H1 (cell line): Measurements from ENCODE around the gene EVPL. TPM values are rescaled to one million over a fixed set of nuclear protein-coding genes. Genes with fewer than 3 reads are reported as not detected.

Source experiments
- CTCF ChIA-PET: fragments of 300-600 bp; sonication (Branson Sonifier 250); formaldehyde crosslinking; loops from one replicate; lab custom pipeline; 2021; ENCODE audit not compliant: partially characterized antibody; lab: Charles Lee
- POLR2A ChIA-PET: fragments of 300-600 bp; sonication (Branson Sonifier 250); formaldehyde crosslinking; loops from one replicate; lab custom pipeline; 2021; ENCODE audit warnings: inconsistent platforms; ENCODE audit not compliant: partially characterized antibody; lab: Charles Lee
- DNase-seq, 2 experiments: peaks; one replicate each; pipeline versions ENCODE4 v3.0.0 to v3.0.0-alpha.2; 2010 to 2022; ENCODE audit warnings: low spot score in 2 of 2, low read depth in 1 of 2, mixed read lengths in 1 of 2
- FAIRE-seq: peaks from 2 replicates; lab custom pipeline; 2011; peaks lifted over from hg19 to GRCh38; lab: Jason Lieb, UNC
- H2AFZ ChIP-seq: 2 replicates; pipeline ENCODE4 v1.8.1; 2012; ENCODE audit warnings: low read length, inconsistent platforms
- H2AK5ac ChIP-seq: 2 replicates; pipeline ENCODE4 v1.6.1; 2013; ENCODE audit warnings: low read depth, low read length
- H2BK120ac ChIP-seq: replicated peaks from 2 replicates; pipeline ENCODE3; 2013; ENCODE audit warnings: low read depth, low read length, inconsistent platforms
- H2BK12ac ChIP-seq: 2 replicates; pipeline ENCODE4 v1.6.1; 2013; ENCODE audit warnings: low read depth, low read length
- H2BK15ac ChIP-seq: 2 replicates; pipeline ENCODE4 v1.6.1; 2013; ENCODE audit warnings: low read length
- H2BK20ac ChIP-seq: 2 replicates; pipeline ENCODE4 v1.6.1; 2013; ENCODE audit warnings: low read length
- H2BK5ac ChIP-seq: 2 replicates; pipeline ENCODE4 v1.6.1; 2013; ENCODE audit warnings: low read depth, low read length
- H3K14ac ChIP-seq: 2 replicates; pipeline ENCODE4 v1.6.1; 2013; ENCODE audit warnings: inconsistent platforms; ENCODE audit not compliant: insufficient read length
- H3K18ac ChIP-seq: 2 replicates; pipeline ENCODE4 v1.6.1; 2013; ENCODE audit warnings: low read length; ENCODE audit errors: extremely low read depth
- H3K23ac ChIP-seq: 2 replicates; pipeline ENCODE4 v1.6.1; 2013; ENCODE audit warnings: inconsistent platforms; ENCODE audit not compliant: insufficient read length
- H3K23me2 ChIP-seq: 2 replicates; pipeline ENCODE4 v1.6.1; 2013; ENCODE audit warnings: low read depth, low read length
- H3K27ac ChIP-seq: 2 replicates; pipeline ENCODE4 v1.6.1; 2011; ENCODE audit warnings: low read depth, low read length, inconsistent platforms
- H3K27me3 ChIP-seq, 4 experiments: replicated peaks in 1 of 4; 1 replicate in 1 of 4; 2 replicates in 3 of 4; pipeline versions ENCODE4 v1.6.1 to v1.8.1; 2011 to 2013; ENCODE audit warnings: low read length in 3 of 4, mild to moderate bottlenecking in 3 of 4, inconsistent platforms in 2 of 4, mixed read lengths in 2 of 4, moderate library complexity in 1 of 4; ENCODE audit not compliant: control insufficient read depth in 3 of 4, insufficient read depth in 3 of 4; ENCODE audit errors: extremely low read depth in 1 of 4
- H3K36me3 ChIP-seq, 4 experiments: 2 replicates each; pipeline versions ENCODE4 v1.6.1 to v1.8.1; 2011 to 2013; ENCODE audit warnings: mild to moderate bottlenecking in 4 of 4, low read length in 3 of 4, moderate library complexity in 2 of 4, control low read depth in 1 of 4, inconsistent platforms in 1 of 4; ENCODE audit not compliant: insufficient read depth in 4 of 4, control insufficient read depth in 2 of 4
- H3K4ac ChIP-seq: replicated peaks from 2 replicates; pipeline ENCODE3; 2013; ENCODE audit warnings: low read length, low read depth, mixed read lengths, inconsistent platforms; ENCODE audit not compliant: insufficient read length
- H3K4me1 ChIP-seq, 4 experiments: replicated peaks in 1 of 4; 1 replicate in 1 of 4; 2 replicates in 3 of 4; pipeline versions ENCODE4 v1.6.1 to v1.8.1; 2011 to 2013; ENCODE audit warnings: low read length in 3 of 4, inconsistent platforms in 2 of 4, mixed read lengths in 1 of 4; ENCODE audit not compliant: insufficient read depth in 4 of 4, control insufficient read depth in 3 of 4
- H3K4me2 ChIP-seq, 2 experiments: 2 replicates each; pipeline versions ENCODE4 v1.6.1 to v1.8.1; 2011 to 2013; ENCODE audit warnings: low read depth in 2 of 2, low read length in 2 of 2, control low read depth in 1 of 2, inconsistent platforms in 1 of 2, mild to moderate bottlenecking in 1 of 2; ENCODE audit not compliant: insufficient read depth in 1 of 2
- H3K4me3 ChIP-seq, 4 experiments: fragments of 200-600, 300-600 bp in 1 of 4; sonication (generic), shearing (Covaris generic), sonication (Bioruptor Twin) in 1 of 4; 2 replicates each; pipeline versions ENCODE4 v1.5.1 to v1.8.1; 2011 to 2016; ENCODE audit warnings: low read length in 4 of 4, low read depth in 3 of 4, control low read depth in 2 of 4, inconsistent platforms in 2 of 4, mild to moderate bottlenecking in 2 of 4, mixed read lengths in 1 of 4, moderate library complexity in 1 of 4; ENCODE audit not compliant: insufficient read depth in 2 of 4; ENCODE audit errors: extremely low read depth in 1 of 4
- H3K56ac ChIP-seq: replicated peaks from 2 replicates; pipeline ENCODE3; 2013; ENCODE audit warnings: low read depth, mild to moderate bottlenecking, mixed read lengths, low read length, inconsistent platforms; ENCODE audit not compliant: insufficient read length
- H3K79me1 ChIP-seq: 2 replicates; pipeline ENCODE4 v1.6.1; 2013; ENCODE audit warnings: low read depth, low read length, control low read depth
- H3K79me2 ChIP-seq, 2 experiments: 2 replicates each; pipeline versions ENCODE4 v1.6.1 to v1.8.1; 2012 to 2013; ENCODE audit warnings: low read length in 2 of 2, mild to moderate bottlenecking in 2 of 2, inconsistent platforms in 1 of 2; ENCODE audit not compliant: insufficient read depth in 2 of 2, control insufficient read depth in 1 of 2
- H3K9ac ChIP-seq, 4 experiments: replicated peaks in 1 of 4; 1 replicate in 1 of 4; 2 replicates in 3 of 4; pipeline versions ENCODE4 v1.6.1 to v1.8.1; 2011 to 2013; ENCODE audit warnings: low read depth in 3 of 4, low read length in 3 of 4, control low read depth in 2 of 4, mild to moderate bottlenecking in 2 of 4, moderate library complexity in 2 of 4, inconsistent platforms in 1 of 4; ENCODE audit errors: extremely low read depth in 1 of 4
- H3K9me3 ChIP-seq, 2 experiments: 2 replicates each; pipeline versions ENCODE4 v1.6.1 to v1.8.1; 2012 to 2013; ENCODE audit warnings: mild to moderate bottlenecking in 2 of 2, moderate library complexity in 2 of 2, control low read depth in 1 of 2, inconsistent platforms in 1 of 2, low read depth in 1 of 2, low read length in 1 of 2, mixed read lengths in 1 of 2; ENCODE audit not compliant: insufficient read depth in 2 of 2
- H4K20me1 ChIP-seq, 2 experiments: replicated peaks in 1 of 2; 2 replicates each; pipeline versions ENCODE3 to v1.8.1; 2011 to 2013; ENCODE audit warnings: inconsistent platforms in 2 of 2, low read length in 2 of 2, mild to moderate bottlenecking in 1 of 2; ENCODE audit not compliant: insufficient read depth in 2 of 2, control insufficient read depth in 1 of 2
- H4K5ac ChIP-seq: 2 replicates; pipeline ENCODE4 v1.6.1; 2013; ENCODE audit warnings: low read length, low read depth, mixed read lengths, inconsistent platforms; ENCODE audit not compliant: insufficient read length
- H4K8ac ChIP-seq: 2 replicates; pipeline ENCODE4 v1.8.0; 2013; ENCODE audit warnings: mild to moderate bottlenecking, moderate library complexity, low read length, inconsistent platforms; ENCODE audit not compliant: insufficient read depth; ENCODE audit errors: extremely low read depth
- H4K91ac ChIP-seq: replicated peaks from 2 replicates; pipeline ENCODE3; 2013; ENCODE audit warnings: low read length, mixed read lengths, inconsistent platforms; ENCODE audit not compliant: insufficient read length
- BACH1 ChIP-seq: IDR thresholded peaks from 2 replicates; pipeline ENCODE4 v1.6.1; 2012; ENCODE audit warnings: low read length, improper control_type of control experiment
- BRCA1 ChIP-seq: IDR thresholded peaks from 2 replicates; pipeline ENCODE4 v1.6.1; 2012; ENCODE audit warnings: low read depth, low read length, improper control_type of control experiment
- CBX5 ChIP-seq: fragments of 300-800, 300-1000 bp; sonication (generic); IDR thresholded peaks from 2 replicates; pipeline ENCODE4 v1.7.1; 2016; ENCODE audit warnings: antibody characterized with exemption, low read length, low read depth
- CEBPB ChIP-seq: IDR thresholded peaks from 2 replicates; pipeline ENCODE4 v1.6.1; 2012; ENCODE audit warnings: low read depth, low read length
- CHD2 ChIP-seq: IDR thresholded peaks from 2 replicates; pipeline ENCODE4 v1.6.1; 2012; ENCODE audit warnings: low read length, improper control_type of control experiment
- KDM1A ChIP-seq: fragments of 200-600, 300-600 bp; sonication (generic); IDR thresholded peaks from 2 replicates; pipeline ENCODE4 v1.7.1; 2016; ENCODE audit warnings: mild to moderate bottlenecking, low read length, borderline replicate concordance
- POLR2AphosphoS5 ChIP-seq: IDR thresholded peaks from 2 replicates; pipeline ENCODE4 v1.6.1; 2011; ENCODE audit warnings: low read depth, low read length
- POU5F1 ChIP-seq: IDR thresholded peaks from 2 replicates; pipeline ENCODE4 v1.6.1; 2011; ENCODE audit warnings: low read depth, mild to moderate bottlenecking, low read length, moderate library complexity
- RBBP5 ChIP-seq: IDR thresholded peaks from 2 replicates; pipeline ENCODE4 v1.7.1; 2012; ENCODE audit warnings: low read depth, mild to moderate bottlenecking, inconsistent platforms, low read length, moderate library complexity, borderline replicate concordance
- RFX5 ChIP-seq: IDR thresholded peaks from 2 replicates; pipeline ENCODE4 v1.6.1; 2011; ENCODE audit warnings: low read depth, low read length, improper control_type of control experiment, borderline replicate concordance
- RXRA ChIP-seq: IDR thresholded peaks from 2 replicates; pipeline ENCODE4 v1.6.1; 2011; ENCODE audit warnings: low read depth, mild to moderate bottlenecking, low read length, moderate library complexity; ENCODE audit not compliant: insufficient read depth
- WGBS, 2 experiments: shearing (Covaris generic) in 1 of 2; methylation state at CpG; one replicate each; pipeline versions ENCODE4 v1.1.6 to v1.1.7; 2013 to 2015; ENCODE audit warnings: low lambda C conversion rate in 2 of 2, mixed read lengths in 2 of 2, inconsistent platforms in 1 of 2, low coverage in 1 of 2, missing lambda C conversion rate in 1 of 2; ENCODE audit not compliant: insufficient replicate concordance in 2 of 2, insufficient coverage in 1 of 2, insufficient read length in 1 of 2; ENCODE audit errors: extremely low coverage in 1 of 2, missing lambda C conversion rate in 1 of 2; 5-methylcytosine and 5-hydroxymethylcytosine counted together
- polyA plus RNA-seq, 7 experiments: library from polyadenylated mRNA; depleted of rRNA in 3 of 7; stranded (reverse) in 5 of 7; unstranded in 2 of 7; fragments of >200 nt in 5 of 7; fragments of 200-250 nt in 2 of 7; gene quantifications; 1 replicate in 5 of 7; 2 replicates in 1 of 7; 4 replicates in 1 of 7; pipeline versions ENCODE4 v1.2.1 to v1.2.3, GENCODE V29; 2011 to 2013; ENCODE audit warnings: missing spikeins in 2 of 7, mixed read lengths in 2 of 7
- total RNA-seq: library from RNA; stranded (reverse); fragmentation: NEBNext Ultra II Directional; extraction: Animal tissue kit (Norgen Biotek cat#: 25700); gene quantifications from 2 replicates; pipeline ENCODE4 v1.2.1, GENCODE V29; 2021

The EVPL gene
- total and polyA plus RNA-seq, 2 of the 8 experiments (the other 6 are each of a cell fraction or from before 2014, with no cell fraction given) = 0.20 to 0.99 TPM

- Histone ChIP-seq H3K14ac (no peak overlapping the region), H3K4me3 (no peak overlapping the region), H3K18ac (no peak overlapping the region), H3K9ac (no peak overlapping the region), H3K79me1 (no peaks in the 10 kb centered on the region), H3K79me2 (no peaks in the 10 kb centered on the region), H3K36me3 (no peaks in the 10 kb centered on the region), H3K9me3 (no peaks in the 10 kb centered on the region), H3K27me3 (no peaks in the 10 kb centered on the region), H2AFZ (no peak overlapping the region), H2BK15ac (no peak overlapping the region), H2BK5ac (no peak overlapping the region), H4K91ac (no peak overlapping the region), H4K8ac (no peak overlapping the region), H2BK20ac (no peak overlapping the region), H3K23ac (no peak overlapping the region), H3K23me2 (no peaks in the 10 kb centered on the region), H2BK12ac (no peak overlapping the region), H4K20me1 (peaks cover 0 to 1% of the 10 kb centered on the region in 2 experiments), H3K56ac (no peak overlapping the region), H3K4me2 (no peak overlapping the region), H4K5ac (no peak overlapping the region), H2AK5ac (no peak overlapping the region), H3K4me1 (peaks cover 0 to 17% (median 9%) of the 10 kb centered on the region in 4 experiments; a peak in 6 of 7 replicates), H3K4ac (no peak overlapping the region), H3K27ac (no peak overlapping the region), H2BK120ac (no peak overlapping the region)
- POLR2A ChIA-PET = interaction anchor here (0.6 to 3.0 kb wide), 4 partner anchors 47 to 461 kb away, joined by 3 to 9 read pairs (median 3); partner anchors contain the start of gene ZACN
- DNase-seq (no peak), FAIRE-seq (no peak)
- WGBS, 2 experiments = 92% methylated on average over 5 of the region's 5 CpGs; no CpG with 5 or more reads in 1 of the 2 experiments
- CTCF ChIA-PET = interaction anchor here (0.8 to 13.7 kb wide), 7 partner anchors 9 to 365 kb away, joined by 3 to 229 read pairs (median 6); partner anchors contain the start of gene CDK3
- TF ChIP-seq POU5F1 (no peak), RXRA (no peak), BRCA1 (no peak), RFX5 (no peak), CBX5 (no peak), KDM1A (no peak), BACH1 (no peak), CHD2 (no peak), POLR2AphosphoS5 (no peak), RBBP5 (no peak), CEBPB (no peak)
These were observed 5.6 kb upstream of the EVPL start for GRCh38 chr17:76032780-76033108.
